KMS-11 (cell line): Measurements from ENCODE around the gene GSTK1.

Source experiments
- H2AFZ ChIP-seq: fragments of 200-600 bp; sonication (generic); 2 replicates; pipeline ENCODE4 v1.6.1; 2016; ENCODE audit warnings: antibody characterized with exemption, mixed run types, low read depth
- H3K27ac ChIP-seq: fragments of 200-600 bp; sonication (generic); 2 replicates; pipeline ENCODE4 v1.6.1; 2016; ENCODE audit warnings: mild to moderate bottlenecking, mixed run types
- H3K27me3 ChIP-seq: fragments of 200-600 bp; sonication (generic); 2 replicates; pipeline ENCODE4 v1.6.1; 2017; ENCODE audit warnings: mild to moderate bottlenecking, low read depth, mixed run types, moderate library complexity; ENCODE audit not compliant: insufficient read depth
- H3K36me3 ChIP-seq: fragments of 200-600 bp; sonication (generic); 2 replicates; pipeline ENCODE4 v1.6.1; 2017; ENCODE audit warnings: mild to moderate bottlenecking, mixed run types; ENCODE audit not compliant: insufficient read depth
- H3K4me1 ChIP-seq: fragments of 200-600 bp; sonication (generic); 2 replicates; pipeline ENCODE4 v1.6.1; 2016; ENCODE audit warnings: mild to moderate bottlenecking, low read depth, mixed run types; ENCODE audit not compliant: poor library complexity, severe bottlenecking
- H3K4me2 ChIP-seq: fragments of 200-600 bp; sonication (generic); 2 replicates; pipeline ENCODE4 v1.7.0; 2016; ENCODE audit warnings: mild to moderate bottlenecking, mixed run types
- H3K4me3 ChIP-seq: fragments of 200-600 bp; sonication (generic); IDR thresholded peaks from 2 replicates; pipeline ENCODE4 v1.6.1; 2017; ENCODE audit warnings: low read depth, low read length, mixed read lengths; ENCODE audit not compliant: insufficient read depth
- H3K79me2 ChIP-seq: fragments of 200-600 bp; sonication (generic); 2 replicates; pipeline ENCODE4 v1.6.1; 2016; ENCODE audit warnings: low read depth, mixed run types; ENCODE audit not compliant: insufficient read depth
- H3K9ac ChIP-seq: fragments of 200-600 bp; sonication (generic); 2 replicates; pipeline ENCODE4 v1.6.1; 2016; ENCODE audit warnings: mild to moderate bottlenecking, mixed run types
- H4K20me1 ChIP-seq: fragments of 200-600 bp; sonication (generic); 2 replicates; pipeline ENCODE4 v1.6.1; 2016; ENCODE audit warnings: mild to moderate bottlenecking, mixed run types; ENCODE audit not compliant: insufficient read depth
- TF ChIP-seq, protein P1 (sequence below): fragments of 200-600 bp; sonication (generic); conservative IDR thresholded peaks from 2 replicates; pipeline ENCODE4 v1.6.1; 2017; ENCODE audit warnings: low read depth, mild to moderate bottlenecking, antibody characterized with exemption, low read length, moderate library complexity, mixed read lengths

The GSTK1 gene

DNA sequence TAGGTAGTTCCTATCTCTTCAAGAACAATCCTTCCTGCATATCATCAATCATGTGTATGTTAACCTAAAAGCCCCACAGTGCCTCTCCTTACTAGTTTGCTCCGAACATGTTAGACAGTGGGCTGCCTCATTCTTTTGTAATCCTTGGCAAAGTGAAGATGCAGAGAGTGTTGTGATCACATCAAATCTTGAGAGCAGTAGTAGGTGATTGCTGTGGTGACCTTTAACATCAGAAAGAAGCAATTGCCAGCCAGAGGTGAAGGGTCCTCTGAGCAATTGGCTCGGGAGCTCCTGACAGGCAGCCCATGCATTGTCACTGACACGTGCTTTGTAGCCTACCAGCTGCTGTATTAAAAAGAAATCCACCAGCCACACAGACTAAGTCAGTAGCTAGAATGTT is 19.6 kb upstream of the GSTK1 start:
- Histone ChIP-seq H3K4me1 (peaks cover 5% of the 10 kb centered on the region), H4K20me1 (no peaks in the 10 kb centered on the region), H3K9ac (no peak overlapping the region), H3K4me2 (no peak overlapping the region), H3K4me3 (no peak overlapping the region), H3K27ac (no peak overlapping the region), H3K79me2 (no peaks in the 10 kb centered on the region), H3K27me3 (no peaks in the 10 kb centered on the region), H2AFZ (no peak overlapping the region), H3K36me3 (no peaks in the 10 kb centered on the region)
- TF ChIP-seq, protein P1, sequence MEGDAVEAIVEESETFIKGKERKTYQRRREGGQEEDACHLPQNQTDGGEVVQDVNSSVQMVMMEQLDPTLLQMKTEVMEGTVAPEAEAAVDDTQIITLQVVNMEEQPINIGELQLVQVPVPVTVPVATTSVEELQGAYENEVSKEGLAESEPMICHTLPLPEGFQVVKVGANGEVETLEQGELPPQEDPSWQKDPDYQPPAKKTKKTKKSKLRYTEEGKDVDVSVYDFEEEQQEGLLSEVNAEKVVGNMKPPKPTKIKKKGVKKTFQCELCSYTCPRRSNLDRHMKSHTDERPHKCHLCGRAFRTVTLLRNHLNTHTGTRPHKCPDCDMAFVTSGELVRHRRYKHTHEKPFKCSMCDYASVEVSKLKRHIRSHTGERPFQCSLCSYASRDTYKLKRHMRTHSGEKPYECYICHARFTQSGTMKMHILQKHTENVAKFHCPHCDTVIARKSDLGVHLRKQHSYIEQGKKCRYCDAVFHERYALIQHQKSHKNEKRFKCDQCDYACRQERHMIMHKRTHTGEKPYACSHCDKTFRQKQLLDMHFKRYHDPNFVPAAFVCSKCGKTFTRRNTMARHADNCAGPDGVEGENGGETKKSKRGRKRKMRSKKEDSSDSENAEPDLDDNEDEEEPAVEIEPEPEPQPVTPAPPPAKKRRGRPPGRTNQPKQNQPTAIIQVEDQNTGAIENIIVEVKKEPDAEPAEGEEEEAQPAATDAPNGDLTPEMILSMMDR, result no peak

DNA sequence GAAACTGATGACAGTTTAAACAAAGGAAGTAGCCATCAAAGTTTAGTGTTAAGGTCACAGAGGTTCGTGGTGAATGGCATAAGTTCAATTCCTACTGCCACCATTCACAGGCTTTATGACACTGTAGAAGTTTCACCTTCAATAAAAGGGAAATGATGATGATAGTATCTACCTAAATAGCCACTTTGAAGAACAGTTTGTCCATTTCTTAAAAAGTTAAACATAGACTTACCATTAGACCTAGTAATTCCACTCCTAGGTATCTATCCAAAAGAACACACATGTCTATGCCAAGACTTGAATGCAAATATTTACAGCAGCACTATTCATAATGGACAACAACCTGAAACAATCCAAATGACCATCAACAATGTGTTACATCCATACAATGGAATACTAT is 18.9 kb upstream of the GSTK1 start:
- H3K4me3 ChIP-seq, result no peak overlapping the region
- TF ChIP-seq, protein P1, result no peak
- H3K4me2 ChIP-seq, result no peak overlapping the region
- no peaks in the 10 kb centered on the region for H3K79me2 ChIP-seq
- no peaks in the 10 kb centered on the region for H3K27me3 ChIP-seq
- H2AFZ ChIP-seq, result no peak overlapping the region
- H3K27ac ChIP-seq, result no peak overlapping the region
- H3K9ac ChIP-seq, result no peak overlapping the region
- H3K36me3 ChIP-seq, result no peaks in the 10 kb centered on the region
- peaks cover 5% of the 10 kb centered on the region for H3K4me1 ChIP-seq
- no peaks in the 10 kb centered on the region for H4K20me1 ChIP-seq

DNA sequence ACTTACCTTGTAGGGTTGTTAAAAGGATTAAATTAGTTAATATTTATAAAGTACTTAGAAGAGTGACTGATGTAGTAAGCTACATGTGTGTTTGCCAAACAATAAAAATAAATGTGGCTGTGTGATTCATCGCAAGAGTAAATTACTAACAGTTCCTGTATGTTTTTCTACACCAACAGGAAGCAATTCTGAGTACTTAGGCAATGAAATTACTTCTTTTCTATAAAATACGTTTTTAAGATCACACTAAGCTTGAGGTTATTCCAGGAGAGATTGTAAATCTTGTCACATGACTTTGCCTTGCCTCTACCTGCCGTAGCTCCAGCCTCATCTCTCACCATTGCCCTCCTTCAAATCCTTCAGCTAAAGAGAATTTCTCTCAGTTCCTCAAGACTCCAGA is 18.1 kb upstream of the GSTK1 start:
- H4K20me1 ChIP-seq, result no peaks in the 10 kb centered on the region

DNA sequence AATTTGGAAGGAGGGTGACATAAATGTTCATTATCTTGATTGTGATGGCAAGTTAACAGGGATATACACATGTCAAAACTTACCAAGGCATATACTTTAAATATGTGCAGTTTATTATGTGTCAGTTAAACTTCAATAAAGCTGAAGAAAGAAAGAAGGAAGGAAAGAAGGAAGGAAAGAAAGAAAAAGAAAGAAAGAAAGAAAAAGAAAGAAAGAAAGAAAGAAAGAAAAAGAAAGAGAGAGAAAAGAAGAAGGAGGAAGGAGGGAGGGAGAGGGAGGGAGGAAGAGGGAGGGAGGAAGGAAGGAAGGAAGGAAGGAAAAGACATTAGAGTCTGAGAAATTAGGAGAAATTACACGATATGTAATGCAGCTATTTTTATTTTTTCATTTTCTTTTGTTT is 15.9 kb upstream of the GSTK1 start:
- Histone ChIP-seq H2AFZ (no peak overlapping the region), H4K20me1 (no peaks in the 10 kb centered on the region), H3K36me3 (no peaks in the 10 kb centered on the region), H3K9ac (no peak overlapping the region), H3K4me1 (peaks cover 13% of the 10 kb centered on the region), H3K27me3 (no peaks in the 10 kb centered on the region), H3K27ac (no peak overlapping the region), H3K4me3 (no peak overlapping the region), H3K4me2 (no peak overlapping the region), H3K79me2 (no peaks in the 10 kb centered on the region)
- TF ChIP-seq, protein P1, result no peak

More for the DNA sequence above, 18.1 kb upstream of the GSTK1 start:
- H3K27ac ChIP-seq, result no peak overlapping the region
- no peak overlapping the region for H2AFZ ChIP-seq
- no peaks in the 10 kb centered on the region for H3K79me2 ChIP-seq
- peaks cover 6% of the 10 kb centered on the region for H3K4me1 ChIP-seq
- no peak overlapping the region for H3K9ac ChIP-seq
- TF ChIP-seq, protein P1, result no peak
- H3K4me2 ChIP-seq, result no peak overlapping the region
- H3K27me3 ChIP-seq, result no peaks in the 10 kb centered on the region
- no peaks in the 10 kb centered on the region for H3K36me3 ChIP-seq
- no peak overlapping the region for H3K4me3 ChIP-seq
